GM23338 (cell line): ENCODE results near the gene PLPP4. TPM values are rescaled to one million over a fixed set of nuclear protein-coding genes. Genes with fewer than 3 reads are reported as not detected.

ENCODE experiments used
- ATAC-seq: fragments of 200-7000 bp; cut with Tn5 transposase; 3 replicates; pipeline ENCODE4 v1.9.1; 2020
- DNase-seq: peaks from one replicate; pipeline ENCODE4 v3.0.0-alpha.2; 2015; ENCODE audit warnings: low spot score
- H2AFZ ChIP-seq: fragments of 200-600 bp; sonication (generic); 2 replicates; pipeline ENCODE4 v1.8.0; 2016; ENCODE audit warnings: antibody characterized with exemption, mild to moderate bottlenecking, moderate library complexity
- H3F3A ChIP-seq: fragments of 200-600 bp; sonication (generic); replicated peaks from 2 replicates; pipeline ENCODE4 v1.8.0; 2017; ENCODE audit warnings: antibody characterized with exemption, mixed run types, low read depth
- H3K27ac ChIP-seq: fragments of 200-600 bp; sonication (generic); 2 replicates; pipeline ENCODE4 v1.6.1; 2016; ENCODE audit warnings: low read depth
- H3K27me3 ChIP-seq: fragments of 200-600 bp; sonication (generic); 2 replicates; pipeline ENCODE4 v1.8.0; 2016; ENCODE audit warnings: mild to moderate bottlenecking, mixed run types, moderate library complexity; ENCODE audit not compliant: insufficient read depth
- H3K36me3 ChIP-seq: fragments of 200-600 bp; sonication (generic); 2 replicates; pipeline ENCODE4 v1.8.0; 2016; ENCODE audit warnings: mild to moderate bottlenecking; ENCODE audit not compliant: insufficient read depth
- H3K4me1 ChIP-seq: fragments of 200-600 bp; sonication (generic); 2 replicates; pipeline ENCODE4 v1.8.0; 2016; ENCODE audit warnings: mild to moderate bottlenecking, moderate library complexity; ENCODE audit not compliant: insufficient read depth
- H3K4me2 ChIP-seq: fragments of 200-600 bp; sonication (generic); 2 replicates; pipeline ENCODE4 v1.7.1; 2017; ENCODE audit warnings: mixed run types
- H3K4me3 ChIP-seq: fragments of 200-600 bp; sonication (generic); 2 replicates; pipeline ENCODE4 v1.6.1; 2016; ENCODE audit warnings: mixed run types
- H3K79me2 ChIP-seq: fragments of 200-600 bp; sonication (generic); replicated peaks from 2 replicates; pipeline ENCODE4 v1.8.0; 2017; ENCODE audit warnings: mild to moderate bottlenecking; ENCODE audit not compliant: insufficient read depth
- H3K9me2 ChIP-seq: fragments of 200-600 bp; sonication (generic); 2 replicates; pipeline ENCODE4 v1.8.0; 2017; ENCODE audit not compliant: insufficient read depth
- H4K20me1 ChIP-seq: fragments of 200-600 bp; sonication (generic); replicated peaks from 2 replicates; pipeline ENCODE4 v1.8.0; 2017; ENCODE audit warnings: mild to moderate bottlenecking; ENCODE audit not compliant: insufficient read depth
- H3K27ac Mint-ChIP-seq: 2 replicates; pipeline ENCODE4 v1.8.0; 2020; ENCODE audit warnings: inconsistent platforms, mild to moderate bottlenecking, moderate library complexity, mixed read lengths
- H3K27me3 Mint-ChIP-seq: 3 replicates; pipeline ENCODE4 v1.8.0; 2022; ENCODE audit warnings: low read depth, mild to moderate bottlenecking, moderate library complexity, mixed read lengths, inconsistent platforms; ENCODE audit not compliant: insufficient read depth, poor library complexity
- H3K36me3 Mint-ChIP-seq: 3 replicates; pipeline ENCODE4 v1.8.0; 2021; ENCODE audit warnings: low read depth, mild to moderate bottlenecking, inconsistent platforms, moderate library complexity, mixed read lengths
- H3K4me1 Mint-ChIP-seq: 3 replicates; pipeline ENCODE4 v1.8.0; 2020; ENCODE audit warnings: mild to moderate bottlenecking, inconsistent platforms, mixed read lengths
- H3K4me3 Mint-ChIP-seq: 3 replicates; pipeline ENCODE4 v1.8.0; 2021; ENCODE audit warnings: moderate library complexity, mild to moderate bottlenecking, inconsistent platforms, mixed read lengths
- H3K9me3 Mint-ChIP-seq: 3 replicates; pipeline ENCODE4 v1.8.0; 2020; ENCODE audit warnings: moderate library complexity, mild to moderate bottlenecking, inconsistent platforms, mixed read lengths
- CTCF ChIP-seq, 2 experiments: fragments of 200-600 bp in 1 of 2; sonication (generic) in 1 of 2; conservative IDR thresholded peaks; 2 replicates each; pipeline versions ENCODE4 v1.5.1 to v1.6.1; 2016 to 2017; ENCODE audit warnings: antibody characterized with exemption in 2 of 2, low read depth in 2 of 2, mild to moderate bottlenecking in 2 of 2, moderate library complexity in 1 of 2
- JUNB ChIP-seq: IDR thresholded peaks from one replicate; pipeline ENCODE4 v1.6.1; 2016; ENCODE audit warnings: antibody characterized with exemption; ENCODE audit not compliant: unreplicated experiment
- NANOG ChIP-seq: IDR thresholded peaks from 2 replicates; pipeline ENCODE4 v1.6.1; 2016; ENCODE audit warnings: antibody characterized with exemption, borderline replicate concordance
- POLR2AphosphoS5 ChIP-seq: IDR thresholded peaks from 2 replicates; pipeline ENCODE4 v1.6.1; 2016; ENCODE audit warnings: antibody characterized with exemption, low read depth
- REST ChIP-seq: IDR thresholded peaks from one replicate; pipeline ENCODE4 v1.6.1; 2018; ENCODE audit warnings: antibody characterized with exemption; ENCODE audit not compliant: unreplicated experiment
- STAT1 ChIP-seq: IDR thresholded peaks from one replicate; pipeline ENCODE4 v1.6.1; 2016; ENCODE audit warnings: antibody characterized with exemption; ENCODE audit not compliant: unreplicated experiment
- ZNF331 ChIP-seq: fragments of 250-450 bp; sonication (Bioruptor Pico); IDR thresholded peaks from 2 replicates; pipeline ENCODE4 v1.5.0; 2020; ENCODE audit warnings: low read depth, mild to moderate bottlenecking, moderate library complexity
- polyA plus RNA-seq: library from polyadenylated mRNA; unstranded; fragments of >200 nt; fragmentation: Nextera tagmentation; extraction: Ambion mirVana; gene quantifications from 2 replicates; pipeline ENCODE4 v1.2.1, GENCODE V29; 2016
- total RNA-seq: library from RNA; depleted of rRNA; stranded (reverse); fragments of >200 nt; shearing (Covaris generic); gene quantifications from 2 replicates; pipeline ENCODE4 v1.2.3, GENCODE V29; 2014
- TF ChIP-seq, protein P1 (sequence below): fragments of 250-450 bp; sonication (Bioruptor Pico); IDR thresholded peaks from 2 replicates; pipeline ENCODE4 v1.5.0; 2020; ENCODE audit warnings: mild to moderate bottlenecking, moderate library complexity
- TF ChIP-seq, protein P2 (sequence below): IDR thresholded peaks from 2 replicates; pipeline ENCODE4 v1.6.1; 2016; ENCODE audit warnings: antibody characterized with exemption

The PLPP4 gene
- total and polyA plus RNA-seq, 2 experiments from 2014 or later = 0.24 to 0.31 TPM

DNA sequence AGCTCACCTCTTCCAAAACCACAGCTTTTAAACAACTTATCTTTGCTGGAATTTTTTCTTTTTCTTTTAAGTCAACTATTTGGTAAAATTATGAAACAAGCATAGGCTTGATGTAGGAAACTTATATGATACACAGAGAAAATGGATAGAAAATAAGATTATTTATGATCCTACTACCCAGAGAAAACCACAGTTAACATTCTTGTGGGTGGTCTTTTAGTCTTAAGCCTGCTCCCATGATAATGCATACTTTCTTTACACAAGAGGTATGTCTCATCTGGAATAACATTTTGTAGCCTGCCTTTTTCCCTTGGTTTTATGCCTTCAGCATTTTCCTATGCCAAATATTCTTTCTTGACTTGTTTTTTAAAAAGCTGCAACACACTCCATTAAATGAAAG is 21.4 kb downstream of the PLPP4 start:
- no peaks in the 10 kb centered on the region for H3K4me1 ChIP-seq
- Mint-ChIP-seq H3K27me3 (peaks cover 5% of the 10 kb centered on the region), H3K4me3 (no peak overlapping the region), H3K27ac (no peak overlapping the region), H3K9me3 (peaks cover 15% of the 10 kb centered on the region), H3K4me1 (no peaks in the 10 kb centered on the region), H3K36me3 (peaks cover 7% of the 10 kb centered on the region; the same call in 2 of the 3 replicates)
- no peaks in the 10 kb centered on the region for H4K20me1 ChIP-seq
- ATAC-seq (no peak), DNase-seq (no peak)
- H3K27me3 ChIP-seq = no peaks in the 10 kb centered on the region
- H3K36me3 ChIP-seq = no peaks in the 10 kb centered on the region
- H3K9me2 ChIP-seq = no peaks in the 10 kb centered on the region
- no peaks in the 10 kb centered on the region for H3F3A ChIP-seq
- H3K79me2 ChIP-seq = no peaks in the 10 kb centered on the region
- no peak overlapping the region for H3K27ac ChIP-seq
- no peak overlapping the region for H3K4me3 ChIP-seq
- H2AFZ ChIP-seq = no peak overlapping the region
- TF ChIP-seq NANOG (no peak), REST (no peak), JUNB (no peak), ZNF331 (CRISPR knock-in tag) (no peak), POLR2AphosphoS5 (no peak), STAT1 (no peak), CTCF (conservative IDR thresholded peaks at IDR 0.05; ENCODE audit: low read depth in 2 of 2) (no peak)
- TF ChIP-seq, protein P1, sequence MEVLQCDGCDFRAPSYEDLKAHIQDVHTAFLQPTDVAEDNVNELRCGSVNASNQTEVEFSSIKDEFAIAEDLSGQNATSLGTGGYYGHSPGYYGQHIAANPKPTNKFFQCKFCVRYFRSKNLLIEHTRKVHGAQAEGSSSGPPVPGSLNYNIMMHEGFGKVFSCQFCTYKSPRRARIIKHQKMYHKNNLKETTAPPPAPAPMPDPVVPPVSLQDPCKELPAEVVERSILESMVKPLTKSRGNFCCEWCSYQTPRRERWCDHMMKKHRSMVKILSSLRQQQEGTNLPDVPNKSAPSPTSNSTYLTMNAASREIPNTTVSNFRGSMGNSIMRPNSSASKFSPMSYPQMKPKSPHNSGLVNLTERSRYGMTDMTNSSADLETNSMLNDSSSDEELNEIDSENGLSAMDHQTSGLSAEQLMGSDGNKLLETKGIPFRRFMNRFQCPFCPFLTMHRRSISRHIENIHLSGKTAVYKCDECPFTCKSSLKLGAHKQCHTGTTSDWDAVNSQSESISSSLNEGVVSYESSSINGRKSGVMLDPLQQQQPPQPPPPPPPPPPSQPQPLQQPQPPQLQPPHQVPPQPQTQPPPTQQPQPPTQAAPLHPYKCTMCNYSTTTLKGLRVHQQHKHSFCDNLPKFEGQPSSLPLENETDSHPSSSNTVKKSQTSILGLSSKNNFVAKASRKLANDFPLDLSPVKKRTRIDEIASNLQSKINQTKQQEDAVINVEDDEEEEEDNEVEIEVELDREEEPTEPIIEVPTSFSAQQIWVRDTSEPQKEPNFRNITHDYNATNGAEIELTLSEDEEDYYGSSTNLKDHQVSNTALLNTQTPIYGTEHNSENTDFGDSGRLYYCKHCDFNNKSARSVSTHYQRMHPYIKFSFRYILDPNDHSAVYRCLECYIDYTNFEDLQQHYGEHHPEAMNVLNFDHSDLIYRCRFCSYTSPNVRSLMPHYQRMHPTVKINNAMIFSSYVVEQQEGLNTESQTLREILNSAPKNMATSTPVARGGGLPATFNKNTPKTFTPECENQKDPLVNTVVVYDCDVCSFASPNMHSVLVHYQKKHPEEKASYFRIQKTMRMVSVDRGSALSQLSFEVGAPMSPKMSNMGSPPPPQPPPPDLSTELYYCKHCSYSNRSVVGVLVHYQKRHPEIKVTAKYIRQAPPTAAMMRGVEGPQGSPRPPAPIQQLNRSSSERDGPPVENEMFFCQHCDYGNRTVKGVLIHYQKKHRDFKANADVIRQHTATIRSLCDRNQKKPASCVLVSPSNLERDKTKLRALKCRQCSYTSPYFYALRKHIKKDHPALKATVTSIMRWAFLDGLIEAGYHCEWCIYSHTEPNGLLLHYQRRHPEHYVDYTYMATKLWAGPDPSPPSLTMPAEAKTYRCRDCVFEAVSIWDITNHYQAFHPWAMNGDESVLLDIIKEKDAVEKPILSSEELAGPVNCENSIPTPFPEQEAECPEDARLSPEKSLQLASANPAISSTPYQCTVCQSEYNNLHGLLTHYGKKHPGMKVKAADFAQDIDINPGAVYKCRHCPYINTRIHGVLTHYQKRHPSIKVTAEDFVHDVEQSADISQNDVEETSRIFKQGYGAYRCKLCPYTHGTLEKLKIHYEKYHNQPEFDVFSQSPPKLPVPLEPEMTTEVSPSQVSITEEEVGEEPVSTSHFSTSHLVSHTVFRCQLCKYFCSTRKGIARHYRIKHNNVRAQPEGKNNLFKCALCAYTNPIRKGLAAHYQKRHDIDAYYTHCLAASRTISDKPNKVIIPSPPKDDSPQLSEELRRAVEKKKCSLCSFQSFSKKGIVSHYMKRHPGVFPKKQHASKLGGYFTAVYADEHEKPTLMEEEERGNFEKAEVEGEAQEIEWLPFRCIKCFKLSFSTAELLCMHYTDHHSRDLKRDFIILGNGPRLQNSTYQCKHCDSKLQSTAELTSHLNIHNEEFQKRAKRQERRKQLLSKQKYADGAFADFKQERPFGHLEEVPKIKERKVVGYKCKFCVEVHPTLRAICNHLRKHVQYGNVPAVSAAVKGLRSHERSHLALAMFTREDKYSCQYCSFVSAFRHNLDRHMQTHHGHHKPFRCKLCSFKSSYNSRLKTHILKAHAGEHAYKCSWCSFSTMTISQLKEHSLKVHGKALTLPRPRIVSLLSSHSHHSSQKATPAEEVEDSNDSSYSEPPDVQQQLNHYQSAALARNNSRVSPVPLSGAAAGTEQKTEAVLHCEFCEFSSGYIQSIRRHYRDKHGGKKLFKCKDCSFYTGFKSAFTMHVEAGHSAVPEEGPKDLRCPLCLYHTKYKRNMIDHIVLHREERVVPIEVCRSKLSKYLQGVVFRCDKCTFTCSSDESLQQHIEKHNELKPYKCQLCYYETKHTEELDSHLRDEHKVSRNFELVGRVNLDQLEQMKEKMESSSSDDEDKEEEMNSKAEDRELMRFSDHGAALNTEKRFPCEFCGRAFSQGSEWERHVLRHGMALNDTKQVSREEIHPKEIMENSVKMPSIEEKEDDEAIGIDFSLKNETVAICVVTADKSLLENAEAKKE (CRISPR knock-in tag) = no peak
- TF ChIP-seq, protein P2, sequence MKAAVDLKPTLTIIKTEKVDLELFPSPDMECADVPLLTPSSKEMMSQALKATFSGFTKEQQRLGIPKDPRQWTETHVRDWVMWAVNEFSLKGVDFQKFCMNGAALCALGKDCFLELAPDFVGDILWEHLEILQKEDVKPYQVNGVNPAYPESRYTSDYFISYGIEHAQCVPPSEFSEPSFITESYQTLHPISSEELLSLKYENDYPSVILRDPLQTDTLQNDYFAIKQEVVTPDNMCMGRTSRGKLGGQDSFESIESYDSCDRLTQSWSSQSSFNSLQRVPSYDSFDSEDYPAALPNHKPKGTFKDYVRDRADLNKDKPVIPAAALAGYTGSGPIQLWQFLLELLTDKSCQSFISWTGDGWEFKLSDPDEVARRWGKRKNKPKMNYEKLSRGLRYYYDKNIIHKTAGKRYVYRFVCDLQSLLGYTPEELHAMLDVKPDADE = no peak
- no peak overlapping the region for H3K4me2 ChIP-seq
